Endothelial cell (in vitro differentiated cells): ENCODE results near the gene MBL2. TPM values are rescaled to one million over a fixed set of nuclear protein-coding genes. Genes with fewer than 3 reads are reported as not detected.

Source experiments
- DNase-seq: peaks from one replicate; pipeline ENCODE4 v3.0.0; 2021; ENCODE audit warnings: low spot score
- H3K27ac Mint-ChIP-seq: one replicate; pipeline ENCODE4 v1.8.0; 2021; ENCODE audit warnings: mixed read lengths, inconsistent platforms; ENCODE audit not compliant: unreplicated experiment
- H3K27me3 Mint-ChIP-seq: one replicate; pipeline ENCODE4 v1.8.0; 2021; ENCODE audit warnings: mild to moderate bottlenecking, moderate library complexity, mixed read lengths, inconsistent platforms; ENCODE audit not compliant: unreplicated experiment
- H3K36me3 Mint-ChIP-seq: one replicate; pipeline ENCODE4 v1.8.0; 2021; ENCODE audit warnings: mild to moderate bottlenecking, low read depth, mixed read lengths, inconsistent platforms; ENCODE audit not compliant: unreplicated experiment
- H3K4me1 Mint-ChIP-seq: one replicate; pipeline ENCODE4 v1.8.0; 2021; ENCODE audit warnings: mild to moderate bottlenecking, mixed read lengths, inconsistent platforms; ENCODE audit not compliant: unreplicated experiment
- H3K4me3 Mint-ChIP-seq: one replicate; pipeline ENCODE4 v1.8.0; 2021; ENCODE audit warnings: mild to moderate bottlenecking, mixed read lengths, inconsistent platforms; ENCODE audit not compliant: unreplicated experiment
- H3K9me3 Mint-ChIP-seq: one replicate; pipeline ENCODE4 v1.8.0; 2021; ENCODE audit warnings: mixed read lengths, inconsistent platforms; ENCODE audit not compliant: unreplicated experiment
- CTCF ChIP-seq: fragments of 200-600 bp; sonication (generic); IDR thresholded peaks from one replicate; pipeline ENCODE4 v1.5.0; 2021; ENCODE audit warnings: antibody characterized with exemption; ENCODE audit not compliant: unreplicated experiment
- total RNA-seq: library from RNA; stranded (reverse); fragmentation: NEBNext Ultra II Directional; extraction: Animal tissue kit (Norgen Biotek cat#: 25700); gene quantifications from one replicate; pipeline ENCODE4 v1.2.1, GENCODE V29; 2021; ENCODE audit not compliant: unreplicated experiment

Gene MBL2
- total RNA-seq, 1 donor from 2014 or later: not detected

GRCh38 chr10:52774182-52774581 lies 1.6 kb upstream of the MBL2 start:
- peaks cover 5% of the 10 kb centered on the region for H3K27me3 Mint-ChIP-seq
- DNase-seq: no peak
- H3K4me3 Mint-ChIP-seq: no peak overlapping the region
- no peak for TF ChIP-seq CTCF
- H3K4me1 Mint-ChIP-seq: no peaks in the 10 kb centered on the region
- no peaks in the 10 kb centered on the region for H3K9me3 Mint-ChIP-seq
- H3K36me3 Mint-ChIP-seq: no peaks in the 10 kb centered on the region
- no peak overlapping the region for H3K27ac Mint-ChIP-seq

GRCh38 chr10:52771534-52772445 lies 794 bp downstream of the MBL2 start:
- no peaks in the 10 kb centered on the region for H3K4me1 Mint-ChIP-seq
- TF ChIP-seq CTCF: no peak
- no peak for DNase-seq
- no peak overlapping the region for H3K4me3 Mint-ChIP-seq
- no peaks in the 10 kb centered on the region for H3K36me3 Mint-ChIP-seq
- H3K27me3 Mint-ChIP-seq: peaks cover 2% of the 10 kb centered on the region
- no peaks in the 10 kb centered on the region for H3K9me3 Mint-ChIP-seq
- no peak overlapping the region for H3K27ac Mint-ChIP-seq

- DNase-seq: no peak
- Mint-ChIP-seq H3K4me3 (no peak overlapping the region), H3K4me1 (no peaks in the 10 kb centered on the region), H3K9me3 (no peaks in the 10 kb centered on the region), H3K27ac (no peak overlapping the region), H3K27me3 (peaks cover 2% of the 10 kb centered on the region), H3K36me3 (no peaks in the 10 kb centered on the region)
- TF ChIP-seq CTCF: no peak
Observed at GRCh38 chr10:52770904-52771303, 1.7 kb downstream of the MBL2 start.

- no peaks in the 10 kb centered on the region for H3K9me3 Mint-ChIP-seq
Observed at GRCh38 chr10:52769966-52770365, 2.6 kb downstream of the MBL2 start.

More at GRCh38 chr10:52769966-52770365, 2.6 kb downstream of the MBL2 start:
- peaks cover 2% of the 10 kb centered on the region for H3K27me3 Mint-ChIP-seq
- H3K27ac Mint-ChIP-seq: no peak overlapping the region
- H3K4me3 Mint-ChIP-seq: no peak overlapping the region
- no peak for DNase-seq
- TF ChIP-seq CTCF: no peak
- no peaks in the 10 kb centered on the region for H3K4me1 Mint-ChIP-seq
- H3K36me3 Mint-ChIP-seq: no peaks in the 10 kb centered on the region
